DOHH2 (cell line): Measurements from ENCODE around the gene ABHD12B.

Experiments
- H3F3A ChIP-seq: fragments of 200-600 bp; sonication (generic), shearing (Covaris generic); 2 replicates; pipeline ENCODE4 v1.6.0; 2016; ENCODE audit warnings: antibody characterized with exemption, mild to moderate bottlenecking; ENCODE audit not compliant: control insufficient read depth, insufficient read depth
- H3K27ac ChIP-seq: fragments of 200-600 bp; sonication (generic); 2 replicates; pipeline ENCODE4 v1.5.1; 2014; ENCODE audit warnings: low read depth, mild to moderate bottlenecking, low read length, moderate library complexity
- H3K27me3 ChIP-seq: fragments of 200-600 bp; sonication (generic); 2 replicates; pipeline ENCODE4 v1.6.1; 2014; ENCODE audit warnings: mild to moderate bottlenecking, low read length, mixed read lengths; ENCODE audit not compliant: control insufficient read depth
- H3K36me3 ChIP-seq: fragments of 200-600 bp; sonication (generic); 2 replicates; pipeline ENCODE4 v1.6.1; 2014; ENCODE audit warnings: mild to moderate bottlenecking, low read length, moderate library complexity, mixed read lengths; ENCODE audit not compliant: control insufficient read depth
- H3K4me1 ChIP-seq: fragments of 200-600 bp; sonication (generic); 2 replicates; pipeline ENCODE4 v1.6.1; 2014; ENCODE audit warnings: mild to moderate bottlenecking, low read length, mixed read lengths; ENCODE audit not compliant: control insufficient read depth
- H3K4me2 ChIP-seq: fragments of 200-600 bp; sonication (generic); 2 replicates; pipeline ENCODE4 v1.6.0; 2014; ENCODE audit warnings: mild to moderate bottlenecking, low read length, moderate library complexity
- H3K4me3 ChIP-seq: fragments of 200-600 bp; sonication (generic); 2 replicates; pipeline ENCODE4 v1.5.1; 2014; ENCODE audit warnings: mild to moderate bottlenecking, low read length, mixed read lengths
- H3K79me2 ChIP-seq: fragments of 200-600 bp; sonication (generic); 2 replicates; pipeline ENCODE4 v1.6.1; 2014; ENCODE audit warnings: mild to moderate bottlenecking, low read length, mixed read lengths; ENCODE audit not compliant: control insufficient read depth
- H3K9me2 ChIP-seq: fragments of 200-600 bp; sonication (generic); replicated peaks from 2 replicates; pipeline ENCODE4 v1.6.1; 2014; ENCODE audit warnings: mild to moderate bottlenecking, low read length, mixed read lengths; ENCODE audit not compliant: control insufficient read depth
- H3K9me3 ChIP-seq: fragments of 200-600 bp; sonication (generic); 2 replicates; pipeline ENCODE4 v1.6.1; 2014; ENCODE audit warnings: antibody characterized with exemption, low read length, mixed read lengths; ENCODE audit not compliant: control insufficient read depth, insufficient read depth
- H4K20me1 ChIP-seq: fragments of 200-600 bp; sonication (generic); 2 replicates; pipeline ENCODE4 v1.6.0; 2014; ENCODE audit warnings: low read depth, mild to moderate bottlenecking, antibody characterized with exemption, low read length, moderate library complexity; ENCODE audit not compliant: control insufficient read depth, insufficient read depth
- CTCF ChIP-seq: fragments of 200-600 bp; sonication (generic); IDR thresholded peaks from one replicate; pipeline ENCODE4 v1.5.1; 2014; ENCODE audit warnings: antibody characterized with exemption, mild to moderate bottlenecking, low read depth, low read length; ENCODE audit not compliant: poor library complexity, severe bottlenecking
- EZH2phosphoT487 ChIP-seq: fragments of 200-600 bp; sonication (generic); IDR thresholded peaks from 2 replicates; pipeline ENCODE4 v1.6.1; 2017; ENCODE audit warnings: borderline replicate concordance, mild to moderate bottlenecking, antibody characterized with exemption, low read length, moderate library complexity, mixed read lengths

ABHD12B gene

GRCh38 chr14:50830932-50831725 is 40.7 kb upstream of the ABHD12B start, which contains the start of gene NIN:
NIN (minus strand) TSS chr14:50831162; CDS start chr14:50822056, 9,106 bp downstream.
- H3K27ac ChIP-seq = peak within 1 kb of the TSS; percentile 53
- H3K9me3 ChIP-seq = no peaks in the 10 kb centered on the region

GRCh38 chr14:50831726-50832168 is 40.1 kb upstream of the ABHD12B start:
- H3K4me3 ChIP-seq = peak overlapping the region; percentile 83
- peaks cover 20% of the 10 kb centered on the region for H3K36me3 ChIP-seq
- peaks cover 41% of the 10 kb centered on the region for H3K4me1 ChIP-seq
- H3K9me3 ChIP-seq = no peaks in the 10 kb centered on the region
- peak overlapping the region; percentile 49; the same call in 1 of the 2 replicates for H3K27ac ChIP-seq
- H3K27me3 ChIP-seq = no peaks in the 10 kb centered on the region
- peak overlapping the region; percentile 66 for H3K4me2 ChIP-seq
- TF ChIP-seq EZH2phosphoT487 (no peak), CTCF (no peak)
- H3K79me2 ChIP-seq = peaks cover 37% of the 10 kb centered on the region
- H3K9me2 ChIP-seq = no peaks in the 10 kb centered on the region
- no peaks in the 10 kb centered on the region for H3F3A ChIP-seq
- H4K20me1 ChIP-seq = peaks cover 11% of the 10 kb centered on the region; the same call in 1 of the 2 replicates

More at GRCh38 chr14:50830932-50831725, 40.7 kb upstream of the ABHD12B start, which contains the start of gene NIN:
- peak within 1 kb of the TSS; percentile 80 for H3K4me2 ChIP-seq
- H3K36me3 ChIP-seq = peaks cover 26% of the 10 kb centered on the region
- no peak for TF ChIP-seq EZH2phosphoT487
- TF ChIP-seq CTCF = no peak
- H3K4me1 ChIP-seq = peaks cover 48% of the 10 kb centered on the region
- no peaks in the 10 kb centered on the region for H3K9me2 ChIP-seq
- peak within 1 kb of the TSS; percentile 83 for H3K4me3 ChIP-seq
- no peaks in the 10 kb centered on the region for H3K27me3 ChIP-seq
- no peaks in the 10 kb centered on the region; the same call in 1 of the 2 replicates for H3F3A ChIP-seq
- H3K79me2 ChIP-seq = peaks cover 43% of the 10 kb centered on the region
- H4K20me1 ChIP-seq = peaks cover 11% of the 10 kb centered on the region; the same call in 1 of the 2 replicates

GRCh38 chr14:50832935-50833630 is 38.8 kb upstream of the ABHD12B start:
- Histone ChIP-seq H3K4me1 (peaks cover 32% of the 10 kb centered on the region), H3F3A (no peaks in the 10 kb centered on the region), H3K4me2 (no peak overlapping the region), H3K4me3 (no peak overlapping the region), H3K27ac (no peak overlapping the region), H3K9me3 (no peaks in the 10 kb centered on the region), H3K36me3 (peaks cover 14% of the 10 kb centered on the region), H3K79me2 (peaks cover 23% of the 10 kb centered on the region), H3K27me3 (no peaks in the 10 kb centered on the region), H3K9me2 (no peaks in the 10 kb centered on the region), H4K20me1 (peaks cover 11% of the 10 kb centered on the region; the same call in 1 of the 2 replicates)
- no peak for TF ChIP-seq CTCF
- no peak for TF ChIP-seq EZH2phosphoT487
